Measurements from ENCODE around the gene DPP4. TPM values are rescaled to one million over a fixed set of nuclear protein-coding genes. Genes with fewer than 3 reads are reported as not detected.

DPP4 gene
- total and polyA plus RNA-seq, 2 of the 4 experiments (the other 2 are of a cell fraction) = 13.2 to 19.0 TPM

DNA sequence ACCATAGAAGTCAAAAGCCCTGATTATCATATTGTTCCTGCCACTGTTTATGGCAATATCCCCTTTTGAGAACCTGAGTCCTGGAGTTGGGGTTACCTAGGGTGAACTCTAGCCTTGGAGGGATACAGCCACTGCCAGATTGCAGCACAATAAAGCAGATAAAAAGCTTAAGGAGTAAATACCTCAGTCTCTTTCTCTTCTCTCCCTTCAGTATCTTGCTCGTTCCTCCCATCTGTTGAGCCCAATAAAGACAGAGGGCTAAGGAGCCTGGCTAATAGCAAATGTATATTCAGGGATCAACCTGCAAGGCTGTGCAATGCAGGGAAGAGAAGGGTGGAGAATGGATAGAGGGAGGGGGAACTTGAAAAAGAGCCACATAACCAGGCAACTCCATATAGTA lies 8.0 kb upstream of the DPP4 start:
- no CpG with 5 or more reads among the region's 1 CpG for WGBS, 2 experiments (ENCODE audit: extremely low coverage in 2 of 2, insufficient read length in 1 of 2)
- no peak overlapping the region for H2AFZ ChIP-seq (replicated peaks; ENCODE audit: low read length, poor library complexity)
- H2AK9ac ChIP-seq (replicated peaks; ENCODE audit: low read depth, low read length, poor library complexity) = no peak overlapping the region
- no peaks in the 10 kb centered on the region for H3K79me1 ChIP-seq (ENCODE audit: low read depth in 1 of 2, low read length in 2 of 2)
- H3K4me3 ChIP-seq (ENCODE audit: insufficient read depth, low read depth, low read length) = no peak overlapping the region
- H3K9ac ChIP-seq (ENCODE audit: low read depth, low read length) = no peak overlapping the region
- POLR2A ChIA-PET (ENCODE audit: unreplicated experiment) = no interaction called here
- no TSS peak for BruUV-seq (replicated peaks)
- H4K5ac ChIP-seq (ENCODE audit: low read depth, low read length) = no peak overlapping the region
- no peaks in the 10 kb centered on the region for H4K20me1 ChIP-seq (ENCODE audit: insufficient read depth, low read length)
- H3K27me3 ChIP-seq (ENCODE audit: control insufficient read depth, insufficient read depth, low read length) = no peaks in the 10 kb centered on the region
- no peak overlapping the region for H2BK120ac ChIP-seq (ENCODE audit: low read depth, low read length)
- dilution Hi-C loops (cut with HindIII; ENCODE audit: low sequenced_read_pairs, unreplicated experiment) (no loop called here), intact Hi-C loops (cut with micrococcal nuclease) (no loop called here), in situ Hi-C loops (cut with MboI; ENCODE audit: low sequenced_read_pairs) (no loop called here)
- H3K56ac ChIP-seq (ENCODE audit: extremely low read depth, insufficient read depth, low read length) = no peak overlapping the region
- no peak overlapping the region for H4K8ac ChIP-seq (ENCODE audit: low read depth in 2 of 2, low read length in 2 of 2)
- no peak overlapping the region for H3K23ac ChIP-seq (ENCODE audit: low read depth, low read length)
- H2BK15ac ChIP-seq (ENCODE audit: low read depth, low read length) = no peak overlapping the region
- H2BK20ac ChIP-seq (ENCODE audit: low read depth, low read length) = no peak overlapping the region
- TF ChIP-seq BHLHE40 (IDR thresholded peaks at IDR 0.05; ENCODE audit: low read depth, low read length) = no peak
- no peak for TF ChIP-seq MAFK (IDR thresholded peaks at IDR 0.05; ENCODE audit: low read depth, low read length)
- no peak for TF ChIP-seq POLR2A (IDR thresholded peaks at IDR 0.05; ENCODE audit: low read depth, low read length)
- H3K9me3 ChIP-seq (ENCODE audit: control insufficient read depth, insufficient read depth, low read length) = peaks cover 7% of the 10 kb centered on the region
- H3K4me1 ChIP-seq (ENCODE audit: control insufficient read depth, insufficient read depth, low read length) = peaks cover 6% of the 10 kb centered on the region; the same call in 1 of the 2 replicates
- no peak overlapping the region for H3K4ac ChIP-seq (ENCODE audit: low read depth, low read length)
- no peak overlapping the region for H2BK5ac ChIP-seq (ENCODE audit: low read depth, low read length, poor library complexity, severe bottlenecking)
- no peak overlapping the region for H3K4me2 ChIP-seq (ENCODE audit: low read depth, low read length)
- no peak overlapping the region for H2AK5ac ChIP-seq (ENCODE audit: low read depth, low read length)
- CTCF ChIA-PET = no interaction called here
- H4K91ac ChIP-seq (ENCODE audit: insufficient read depth, low read depth, low read length) = no peak overlapping the region
- H3K14ac ChIP-seq (replicated peaks; ENCODE audit: low read depth, low read length) = no peak overlapping the region
- no peaks in the 10 kb centered on the region for H3K36me3 ChIP-seq (ENCODE audit: control insufficient read depth, insufficient read depth, low read length)
- DNase-seq (no peak), ATAC-seq (ENCODE audit: low read depth) (no peak)
- no peak overlapping the region for H3K27ac ChIP-seq (ENCODE audit: insufficient read depth, low read length)
- H3K18ac ChIP-seq (ENCODE audit: low read depth, low read length) = no peak overlapping the region
- H3K9me1 ChIP-seq (ENCODE audit: insufficient read depth, low read length) = peaks cover 2% of the 10 kb centered on the region; the same call in 1 of the 2 replicates
